Measurements from ENCODE around the gene ZNF74.
"Not testable (repeated sequence)": the region's sequence is repeated elsewhere in the genome, so short reads cannot be mapped to it uniquely, and the experiment has no call there.

The ZNF74 gene

DNA sequence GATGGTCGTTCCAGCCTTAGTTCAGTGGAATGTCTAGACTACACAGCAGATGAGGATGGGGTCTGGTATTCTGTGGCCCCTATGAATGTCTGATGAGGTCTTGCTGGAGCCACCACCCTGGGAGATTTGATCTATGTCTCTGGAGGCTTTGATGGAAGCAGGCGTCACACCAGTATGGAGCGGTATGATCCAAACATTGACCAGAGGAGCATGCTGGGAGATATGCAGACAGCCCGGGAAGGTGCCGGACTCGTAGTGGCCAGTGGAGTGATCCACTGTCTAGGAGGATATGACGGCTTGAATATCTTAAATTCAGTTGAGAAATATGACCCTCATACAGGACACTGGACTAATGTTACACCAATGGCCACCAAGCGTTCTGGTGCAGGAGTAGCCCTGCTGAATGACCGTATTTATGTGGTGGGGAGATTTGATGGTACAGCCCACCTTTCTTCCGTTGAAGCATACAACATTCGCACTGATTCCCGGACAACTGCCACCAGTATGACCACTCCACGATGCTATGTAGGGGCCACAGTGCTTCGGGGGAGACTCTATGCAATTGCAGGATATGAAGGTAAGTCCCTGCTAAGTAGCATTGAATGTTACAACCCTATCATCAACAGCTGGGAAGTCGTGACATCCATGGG, 57.3 kb downstream of the ZNF74 start:
- not testable (repeated sequence) for DNase-seq

DNA sequence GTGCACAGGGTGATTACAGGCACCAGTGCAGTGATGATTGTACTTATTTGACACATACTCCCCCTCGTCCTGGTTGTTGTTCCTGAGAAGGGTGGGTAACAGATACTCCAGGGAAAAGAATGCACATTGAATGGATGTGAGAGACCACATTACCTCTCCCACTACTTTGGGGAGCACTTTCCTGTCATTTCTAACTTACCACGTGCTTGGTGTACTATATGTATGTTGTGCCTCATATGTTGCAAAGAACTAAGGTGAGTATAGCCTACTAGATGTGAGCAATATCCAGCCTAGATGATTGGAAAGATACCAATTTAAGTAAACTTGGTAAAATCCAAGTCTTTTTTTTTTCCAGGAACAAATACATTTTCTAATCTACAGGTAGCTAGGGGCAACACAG, 58.0 kb downstream of the ZNF74 start:
- no peak for DNase-seq

DNA sequence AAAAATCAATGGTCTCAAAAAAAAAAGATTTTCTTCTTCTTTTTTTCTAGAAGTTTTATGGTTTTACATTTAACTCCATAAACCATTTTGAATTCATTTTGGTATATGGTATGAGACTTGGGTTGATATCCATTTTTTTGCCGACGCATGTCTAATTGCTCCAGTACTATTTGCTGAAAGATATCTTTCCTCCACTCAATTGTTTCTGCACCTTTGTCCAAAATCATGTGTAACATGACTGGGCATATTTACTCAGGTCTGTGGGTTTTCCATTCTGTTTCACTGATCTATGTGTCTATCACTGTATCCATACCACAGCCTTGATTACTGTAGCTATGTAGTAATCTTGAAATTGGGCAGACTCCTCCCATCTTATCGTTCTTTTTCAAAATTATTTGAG, 59.3 kb downstream of the ZNF74 start:
- DNase-seq: no peak

DNA sequence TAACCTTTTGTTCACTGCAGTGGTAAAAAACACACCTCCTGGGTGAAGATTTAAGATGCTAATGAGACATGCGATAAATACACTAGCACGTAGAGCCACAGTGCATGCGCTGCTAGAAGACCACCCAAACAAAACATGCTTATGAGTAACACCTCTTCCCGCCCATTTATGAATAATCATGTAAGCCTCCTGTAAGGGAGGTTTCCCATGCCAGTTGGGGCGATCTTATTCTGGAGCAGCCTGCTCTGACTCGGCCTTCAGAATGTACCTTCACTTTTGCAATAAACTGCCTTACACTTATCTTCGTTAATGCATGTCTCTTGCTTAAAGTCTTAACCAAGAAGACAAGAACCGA, 61.7 kb downstream of the ZNF74 start:
- no peak for DNase-seq

DNA sequence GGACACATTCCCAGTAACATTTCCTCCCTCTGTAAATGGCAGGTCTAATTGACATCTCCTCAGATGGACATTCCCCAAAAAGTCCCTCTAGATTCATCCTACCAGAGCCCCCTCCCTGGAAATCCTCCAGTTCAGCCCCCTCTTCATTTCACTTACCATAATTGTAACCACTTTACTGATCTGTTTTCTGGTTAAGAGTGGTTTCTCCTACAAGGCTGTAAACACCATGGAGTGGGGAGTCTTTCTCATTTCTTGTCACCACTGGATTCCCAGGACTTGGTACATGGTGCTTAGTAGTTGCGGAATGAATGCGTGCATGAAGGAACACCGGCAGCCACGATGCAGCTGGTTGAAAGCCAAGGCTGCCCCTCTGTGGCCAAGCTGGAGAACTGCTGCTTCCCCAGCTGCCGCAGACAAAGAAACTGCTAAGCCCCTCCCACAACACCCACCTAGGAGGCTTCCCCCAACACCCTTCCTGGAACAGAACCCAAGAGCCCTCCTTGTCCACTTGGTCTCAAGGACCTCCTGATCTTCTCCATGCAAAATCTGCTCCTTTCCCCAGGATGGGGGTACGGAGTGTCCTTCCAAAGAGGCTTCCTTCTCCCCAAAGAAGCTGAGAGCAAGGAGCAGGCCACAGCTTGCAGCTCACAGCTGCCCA, 62.2 kb downstream of the ZNF74 start:
- peak; percentile 78 to 84 for DNase-seq

DNA sequence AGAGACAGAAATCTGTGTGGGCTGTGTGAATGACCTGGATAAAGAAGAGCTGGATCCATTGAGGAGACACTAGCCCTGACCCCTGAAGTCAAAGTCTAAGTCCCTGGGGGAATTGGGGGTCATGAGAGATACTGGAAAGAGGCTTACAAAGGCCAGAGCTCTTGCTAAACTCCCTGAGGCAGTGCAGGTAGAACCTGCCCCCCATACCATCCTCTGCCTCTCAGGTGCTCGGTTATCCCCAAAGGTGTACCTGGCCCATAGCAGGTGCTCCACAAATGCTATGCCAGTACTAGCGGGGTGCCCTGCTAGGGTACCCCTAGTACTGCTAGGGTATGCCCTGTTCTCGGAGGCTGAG, 62.7 kb downstream of the ZNF74 start:
- no peak for DNase-seq

DNA sequence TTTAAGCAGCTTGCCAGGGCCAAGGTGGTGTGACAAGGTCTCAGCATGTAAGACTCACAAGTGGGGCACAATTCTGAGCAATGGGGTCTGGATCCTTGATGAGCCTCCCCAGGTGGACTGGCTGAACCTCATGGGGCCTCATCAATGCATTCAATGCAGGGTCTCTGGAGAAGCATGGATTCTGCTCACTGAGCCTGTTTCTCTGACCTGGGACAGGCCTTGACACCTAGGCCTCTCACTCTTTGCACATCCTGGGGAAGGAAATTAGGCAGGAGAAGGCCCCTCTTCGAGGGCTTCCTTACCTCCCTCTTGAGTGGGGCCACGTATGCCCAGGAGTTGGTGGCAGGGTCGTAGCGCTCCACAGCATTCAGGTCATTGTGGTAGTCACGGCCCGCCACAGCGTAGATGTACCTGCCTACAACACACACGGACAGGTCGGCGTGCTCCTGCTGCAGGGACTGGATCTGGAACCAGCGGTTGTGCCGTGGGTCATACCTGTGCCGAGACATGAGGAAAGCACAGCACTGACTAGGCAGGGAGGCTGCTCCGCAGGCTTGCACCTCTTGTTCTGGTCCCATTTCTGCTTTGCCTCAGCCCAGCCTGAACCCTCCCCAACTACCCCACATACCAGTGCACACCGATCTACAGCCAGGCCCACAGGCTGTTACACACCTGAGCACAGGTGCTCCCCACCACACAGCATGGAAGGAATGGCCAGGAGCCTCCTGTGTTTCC, 63.7 kb downstream of the ZNF74 start:
- DNase-seq: no peak
